MM.1S (cell line): ENCODE measurements around the gene TRAPPC12.

ENCODE experiments used
- DNase-seq: peaks from one replicate; pipeline ENCODE4 v3.0.0-alpha.2; 2015
- H2AFZ ChIP-seq: fragments of 300-600 bp; sonication (generic); 2 replicates; pipeline ENCODE4 v1.6.0; 2016; ENCODE audit warnings: antibody characterized with exemption, low read length
- H3F3A ChIP-seq: fragments of 300-600 bp; sonication (generic); 2 replicates; pipeline ENCODE4 v1.6.1; 2016; ENCODE audit warnings: mild to moderate bottlenecking, antibody characterized with exemption, low read length, moderate library complexity, mixed read lengths; ENCODE audit not compliant: insufficient read depth
- H3K27ac ChIP-seq: fragments of 300-600 bp; sonication (generic); 2 replicates; pipeline ENCODE4 v1.5.1; 2016; ENCODE audit warnings: mild to moderate bottlenecking, low read length
- H3K27me3 ChIP-seq: fragments of 300-600 bp; sonication (generic); replicated peaks from 2 replicates; pipeline ENCODE4 v1.6.0; 2016; ENCODE audit warnings: low read length; ENCODE audit not compliant: insufficient read depth
- H3K36me3 ChIP-seq: fragments of 300-600 bp; sonication (generic); replicated peaks from 2 replicates; pipeline ENCODE4 v1.6.1; 2016; ENCODE audit warnings: mild to moderate bottlenecking, low read length, mixed read lengths; ENCODE audit not compliant: insufficient read depth
- H3K4me1 ChIP-seq: fragments of 300-600 bp; sonication (generic); 2 replicates; pipeline ENCODE4 v1.6.1; 2016; ENCODE audit warnings: low read length, mixed read lengths
- H3K4me2 ChIP-seq: fragments of 300-600 bp; sonication (generic); 2 replicates; pipeline ENCODE4 v1.6.0; 2016; ENCODE audit warnings: low read depth, low read length
- H3K4me3 ChIP-seq: fragments of 300-600 bp; sonication (generic); 2 replicates; pipeline ENCODE4 v1.5.1; 2016; ENCODE audit warnings: low read length, mixed read lengths
- H3K79me2 ChIP-seq: fragments of 300-600 bp; sonication (generic); 2 replicates; pipeline ENCODE4 v1.6.1; 2016; ENCODE audit warnings: mixed run types, low read length, mixed read lengths
- H3K9ac ChIP-seq: fragments of 300-600 bp; sonication (generic); 2 replicates; pipeline ENCODE4 v1.6.1; 2016; ENCODE audit warnings: low read length, mixed read lengths
- H3K9me2 ChIP-seq: fragments of 300-600 bp; sonication (generic); replicated peaks from 2 replicates; pipeline ENCODE4 v1.6.1; 2016; ENCODE audit warnings: mild to moderate bottlenecking, low read length, mixed read lengths; ENCODE audit not compliant: insufficient read depth
- H3K9me3 ChIP-seq: fragments of 300-600 bp; sonication (generic); replicated peaks from 2 replicates; pipeline ENCODE4 v1.6.1; 2016; ENCODE audit warnings: mild to moderate bottlenecking, low read length, mixed read lengths; ENCODE audit not compliant: insufficient read depth
- H4K20me1 ChIP-seq: fragments of 300-600 bp; sonication (generic); 2 replicates; pipeline ENCODE4 v1.6.1; 2016; ENCODE audit warnings: mild to moderate bottlenecking, low read length, moderate library complexity, mixed read lengths; ENCODE audit not compliant: insufficient read depth
- CTCF ChIP-seq: fragments of 300-600 bp; sonication (generic); IDR thresholded peaks from 2 replicates; pipeline ENCODE4 v1.5.1; 2016; ENCODE audit warnings: antibody characterized with exemption, low read length, mixed read lengths
- EZH2 ChIP-seq: fragments of 300-600 bp; sonication (generic); optimal IDR thresholded peaks from 2 replicates; pipeline ENCODE3; 2017; ENCODE audit warnings: low read depth, mild to moderate bottlenecking, antibody characterized with exemption, low read length, mixed read lengths
- EZH2phosphoT487 ChIP-seq: fragments of 300-600 bp; sonication (generic); IDR thresholded peaks from 2 replicates; pipeline ENCODE4 v1.6.1; 2018; ENCODE audit warnings: antibody characterized with exemption, low read length

TRAPPC12 gene

GRCh38 chr2:3460156-3460555, 80.7 kb downstream of the TRAPPC12 start:
- no peaks in the 10 kb centered on the region for H3K9me3 ChIP-seq
- H3K36me3 ChIP-seq = no peaks in the 10 kb centered on the region
- H3K27me3 ChIP-seq = no peaks in the 10 kb centered on the region
- H3K79me2 ChIP-seq = no peaks in the 10 kb centered on the region
- no peak overlapping the region for H3K4me2 ChIP-seq
- H2AFZ ChIP-seq = no peak overlapping the region
- H3K27ac ChIP-seq = no peak overlapping the region
- DNase-seq = no peak
- H3K9ac ChIP-seq = no peak overlapping the region
- no peaks in the 10 kb centered on the region for H3K9me2 ChIP-seq
- H3F3A ChIP-seq = peaks cover 6% of the 10 kb centered on the region; the same call in 1 of the 2 replicates
- H3K4me3 ChIP-seq = no peak overlapping the region
- H4K20me1 ChIP-seq = no peaks in the 10 kb centered on the region
- peaks cover 11% of the 10 kb centered on the region for H3K4me1 ChIP-seq
- TF ChIP-seq EZH2phosphoT487 (no peak), CTCF (no peak), EZH2 (no peak)

- H3K36me3 ChIP-seq = no peaks in the 10 kb centered on the region
- no peak for DNase-seq
- H3K9me2 ChIP-seq = no peaks in the 10 kb centered on the region
- 0 out of 2 replicates have a peak overlapping the region, but pooled peaks have one; percentile 43 for H3K9ac ChIP-seq
- no peaks in the 10 kb centered on the region for H3K9me3 ChIP-seq
- H3F3A ChIP-seq = peaks cover 6% of the 10 kb centered on the region; the same call in 1 of the 2 replicates
- H3K27ac ChIP-seq = peak overlapping the region; percentile 71
- H3K4me2 ChIP-seq = peak overlapping the region; percentile 59; the same call in 1 of the 2 replicates
- TF ChIP-seq EZH2 (no peak), CTCF (no peak), EZH2phosphoT487 (no peak)
- H3K4me1 ChIP-seq = peaks cover 11% of the 10 kb centered on the region
- H4K20me1 ChIP-seq = no peaks in the 10 kb centered on the region
- no peak overlapping the region for H3K4me3 ChIP-seq
- H3K79me2 ChIP-seq = no peaks in the 10 kb centered on the region
- peak overlapping the region; percentile 37; the same call in 1 of the 2 replicates for H2AFZ ChIP-seq
- H3K27me3 ChIP-seq = no peaks in the 10 kb centered on the region
These were observed 81.6 kb downstream of the TRAPPC12 start for GRCh38 chr2:3460831-3461800.

GRCh38 chr2:3461801-3462492, 82.5 kb downstream of the TRAPPC12 start:
- peak overlapping the region; percentile 43; the same call in 1 of the 2 replicates for H3K9ac ChIP-seq
- no peaks in the 10 kb centered on the region for H3K27me3 ChIP-seq
- no peaks in the 10 kb centered on the region for H3K9me3 ChIP-seq
- H4K20me1 ChIP-seq = no peaks in the 10 kb centered on the region
- peak; percentile 93 for TF ChIP-seq CTCF
- no peak for TF ChIP-seq EZH2
- H3K4me3 ChIP-seq = peak overlapping the region; percentile 33
- peak overlapping the region; percentile 71 for H3K27ac ChIP-seq
- H3K79me2 ChIP-seq = no peaks in the 10 kb centered on the region
- H3K4me2 ChIP-seq = peak overlapping the region; percentile 59
- peaks cover 6% of the 10 kb centered on the region; the same call in 1 of the 2 replicates for H3F3A ChIP-seq
- H3K4me1 ChIP-seq = peaks cover 11% of the 10 kb centered on the region
- peak; percentile 74 for DNase-seq
- no peaks in the 10 kb centered on the region for H3K9me2 ChIP-seq
- no peaks in the 10 kb centered on the region for H3K36me3 ChIP-seq
- H2AFZ ChIP-seq = peak overlapping the region; percentile 37
